Parathyroid adenoma (tissue), 2 donors: ENCODE data around the gene RHBDD2.
"Not testable (repeated sequence)": the region's sequence is repeated elsewhere in the genome, so short reads cannot be mapped to it uniquely, and the experiment has no call there.

Experiments
- H2AFZ ChIP-seq: fragments of 300-600 bp; sonication (generic); one replicate; pipeline ENCODE4 v1.7.0; 2017; ENCODE audit warnings: antibody characterized with exemption, mild to moderate bottlenecking
- H3K27ac ChIP-seq: fragments of 300-600 bp; sonication (generic); one replicate; pipeline ENCODE4 v1.7.0; 2017
- H3K27me3 ChIP-seq: fragments of 300-600 bp; sonication (generic); one replicate; pipeline ENCODE4 v1.7.0; 2017; ENCODE audit warnings: low read length; ENCODE audit not compliant: control insufficient read depth, insufficient read depth
- H3K36me3 ChIP-seq: fragments of 300-600 bp; sonication (generic); one replicate; pipeline ENCODE4 v1.7.0; 2017; ENCODE audit warnings: low read length; ENCODE audit not compliant: control insufficient read depth, insufficient read depth
- H3K4me1 ChIP-seq: fragments of 300-600 bp; sonication (generic); one replicate; pipeline ENCODE4 v1.7.0; 2017; ENCODE audit warnings: control low read depth
- H3K4me2 ChIP-seq: fragments of 300-600 bp; sonication (generic); one replicate; pipeline ENCODE4 v1.7.0; 2017; ENCODE audit warnings: low read length
- H3K4me3 ChIP-seq: fragments of 300-600 bp; sonication (generic); one replicate; pipeline ENCODE4 v1.7.0; 2017; ENCODE audit warnings: low read depth, low read length
- H3K79me2 ChIP-seq: fragments of 300-600 bp; sonication (generic); one replicate; pipeline ENCODE4 v1.7.0; 2017; ENCODE audit warnings: control low read depth
- H3K9ac ChIP-seq: fragments of 300-600 bp; sonication (generic); one replicate; pipeline ENCODE4 v1.7.0; 2017; ENCODE audit warnings: mild to moderate bottlenecking
- H3K9me3 ChIP-seq: fragments of 300-600 bp; sonication (generic); one replicate; pipeline ENCODE4 v1.7.0; 2017; ENCODE audit warnings: low read length; ENCODE audit not compliant: control insufficient read depth
- TF ChIP-seq, protein P1 (sequence below): fragments of 300-600 bp; sonication (generic); IDR thresholded peaks from one replicate; pipeline ENCODE4 v1.7.0; 2017; ENCODE audit warnings: antibody characterized with exemption, mild to moderate bottlenecking
- donor health status: primary hyperparathyroidism.

The RHBDD2 gene

DNA sequence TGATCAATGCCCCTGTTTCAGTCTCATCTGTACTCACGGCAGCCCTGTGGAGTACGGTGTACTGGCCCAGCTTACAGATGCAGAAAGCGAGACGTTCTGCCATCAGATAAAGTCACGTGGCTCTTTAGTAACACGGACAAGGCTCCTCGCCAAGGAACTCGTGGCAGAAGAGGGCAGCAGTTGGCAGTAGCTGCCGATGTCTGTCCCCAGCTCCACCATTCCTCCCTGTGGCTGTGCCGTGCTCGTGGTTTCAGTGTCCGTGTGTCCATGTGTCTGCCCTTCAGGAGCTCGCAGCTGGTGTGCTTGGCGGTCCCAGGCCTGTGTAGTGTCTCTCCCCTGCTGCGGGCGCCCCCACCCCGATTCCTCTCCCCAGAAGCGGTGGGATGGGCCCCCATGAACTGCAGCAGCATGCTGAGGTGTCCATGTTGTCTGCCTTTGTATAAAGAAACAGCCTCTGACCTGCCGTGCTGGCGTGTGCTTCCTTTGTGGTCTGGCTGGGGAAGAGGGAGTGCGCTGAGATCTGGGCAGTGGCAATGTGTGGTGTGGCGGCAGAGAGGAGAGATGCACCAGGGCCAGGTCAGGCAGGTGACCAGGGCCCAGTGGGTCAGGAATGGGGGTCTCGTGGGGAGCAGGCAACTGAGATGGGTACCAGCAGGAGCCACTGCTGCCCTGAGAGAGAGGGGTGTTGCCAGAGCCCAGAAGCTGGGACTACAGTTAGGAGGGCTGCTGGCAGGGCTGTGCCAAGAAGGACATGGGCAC is 9.8 kb downstream of the RHBDD2 start:
- Histone ChIP-seq H3K27ac (peak overlapping the region; percentile 85), H3K79me2 (peaks cover 8% of the 10 kb centered on the region), H2AFZ (no peak overlapping the region), H3K27me3 (no peaks in the 10 kb centered on the region), H3K9ac (no peak overlapping the region), H3K4me3 (no peak overlapping the region), H3K4me2 (no peak overlapping the region), H3K4me1 (peaks cover 67% of the 10 kb centered on the region), H3K36me3 (no peaks in the 10 kb centered on the region), H3K9me3 (no peaks in the 10 kb centered on the region)
- TF ChIP-seq, protein P1, sequence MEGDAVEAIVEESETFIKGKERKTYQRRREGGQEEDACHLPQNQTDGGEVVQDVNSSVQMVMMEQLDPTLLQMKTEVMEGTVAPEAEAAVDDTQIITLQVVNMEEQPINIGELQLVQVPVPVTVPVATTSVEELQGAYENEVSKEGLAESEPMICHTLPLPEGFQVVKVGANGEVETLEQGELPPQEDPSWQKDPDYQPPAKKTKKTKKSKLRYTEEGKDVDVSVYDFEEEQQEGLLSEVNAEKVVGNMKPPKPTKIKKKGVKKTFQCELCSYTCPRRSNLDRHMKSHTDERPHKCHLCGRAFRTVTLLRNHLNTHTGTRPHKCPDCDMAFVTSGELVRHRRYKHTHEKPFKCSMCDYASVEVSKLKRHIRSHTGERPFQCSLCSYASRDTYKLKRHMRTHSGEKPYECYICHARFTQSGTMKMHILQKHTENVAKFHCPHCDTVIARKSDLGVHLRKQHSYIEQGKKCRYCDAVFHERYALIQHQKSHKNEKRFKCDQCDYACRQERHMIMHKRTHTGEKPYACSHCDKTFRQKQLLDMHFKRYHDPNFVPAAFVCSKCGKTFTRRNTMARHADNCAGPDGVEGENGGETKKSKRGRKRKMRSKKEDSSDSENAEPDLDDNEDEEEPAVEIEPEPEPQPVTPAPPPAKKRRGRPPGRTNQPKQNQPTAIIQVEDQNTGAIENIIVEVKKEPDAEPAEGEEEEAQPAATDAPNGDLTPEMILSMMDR, result no peak

- Histone ChIP-seq H3K4me3 (no peak overlapping the region), H3K27ac (peak overlapping the region; percentile 85), H3K9ac (no peak overlapping the region), H3K4me2 (no peak overlapping the region), H3K27me3 (no peaks in the 10 kb centered on the region), H3K4me1 (peaks cover 62% of the 10 kb centered on the region), H2AFZ (no peak overlapping the region), H3K36me3 (no peaks in the 10 kb centered on the region), H3K79me2 (peaks cover 4% of the 10 kb centered on the region), H3K9me3 (no peaks in the 10 kb centered on the region)
- TF ChIP-seq, protein P1, result no peak
Measured at GRCh38 chr7:75889223-75889825, 10.5 kb downstream of the RHBDD2 start.

DNA sequence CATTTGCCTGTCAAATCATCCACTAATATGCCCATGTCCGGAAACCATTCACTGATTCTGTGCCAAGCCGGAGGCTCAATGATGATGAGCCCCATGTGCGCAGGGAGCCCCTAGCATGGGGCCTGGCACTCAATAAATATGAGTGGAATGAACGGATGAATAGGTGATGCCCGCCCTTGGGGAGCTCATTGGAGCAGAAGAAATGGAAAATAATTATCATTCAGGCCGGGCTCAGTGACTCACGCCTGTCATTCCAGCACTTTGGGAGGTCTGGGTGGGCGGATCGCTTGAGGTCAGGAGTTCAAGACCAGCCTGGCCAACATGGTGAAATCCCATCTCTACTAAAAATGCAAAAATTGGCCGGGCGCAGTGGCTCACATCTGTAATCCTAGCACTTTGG is 11.0 kb downstream of the RHBDD2 start:
- no peak overlapping the region for H3K4me2 ChIP-seq
- H3K27me3 ChIP-seq, result no peaks in the 10 kb centered on the region
- H3K4me1 ChIP-seq, result peaks cover 57% of the 10 kb centered on the region
- H3K36me3 ChIP-seq, result no peaks in the 10 kb centered on the region
- H3K79me2 ChIP-seq, result peaks cover 3% of the 10 kb centered on the region
- no peaks in the 10 kb centered on the region for H3K9me3 ChIP-seq
- peak overlapping the region; percentile 85 for H3K27ac ChIP-seq
- TF ChIP-seq, protein P1, result no peak
- no peak overlapping the region for H3K4me3 ChIP-seq
- no peak overlapping the region for H3K9ac ChIP-seq
- H2AFZ ChIP-seq, result no peak overlapping the region

- H3K27ac ChIP-seq, result peak overlapping the region; percentile 11
- H3K9me3 ChIP-seq, H3K79me2 ChIP-seq: not testable (repeated sequence)
Measured at GRCh38 chr7:75891237-75891636, 12.4 kb downstream of the RHBDD2 start.

GRCh38 chr7:75891815-75892411 is 13.1 kb downstream of the RHBDD2 start:
- TF ChIP-seq, protein P1, result no peak
- Histone ChIP-seq H3K27me3 (no peaks in the 10 kb centered on the region), H3K4me3 (no peak overlapping the region), H3K4me2 (no peak overlapping the region), H3K9ac (no peak overlapping the region), H3K79me2 (peaks cover 3% of the 10 kb centered on the region), H3K9me3 (no peaks in the 10 kb centered on the region), H3K27ac (peak overlapping the region; percentile 43), H3K4me1 (peaks cover 53% of the 10 kb centered on the region), H2AFZ (no peak overlapping the region), H3K36me3 (no peaks in the 10 kb centered on the region)

More at GRCh38 chr7:75891237-75891636, 12.4 kb downstream of the RHBDD2 start:
- peaks cover 50% of the 10 kb centered on the region for H3K4me1 ChIP-seq
- not testable (repeated sequence) for H3K4me2 ChIP-seq, H3K36me3 ChIP-seq, H3K9ac ChIP-seq, H3K4me3 ChIP-seq, H3K27me3 ChIP-seq, H2AFZ ChIP-seq
